ENCODE results near the gene TRAM2. TPM values are rescaled to one million over a fixed set of nuclear protein-coding genes. Genes with fewer than 3 reads are reported as not detected.

TRAM2 gene
- total RNA-seq, 2 donors from 2014 or later = 40.0 to 41.8 TPM

DNA sequence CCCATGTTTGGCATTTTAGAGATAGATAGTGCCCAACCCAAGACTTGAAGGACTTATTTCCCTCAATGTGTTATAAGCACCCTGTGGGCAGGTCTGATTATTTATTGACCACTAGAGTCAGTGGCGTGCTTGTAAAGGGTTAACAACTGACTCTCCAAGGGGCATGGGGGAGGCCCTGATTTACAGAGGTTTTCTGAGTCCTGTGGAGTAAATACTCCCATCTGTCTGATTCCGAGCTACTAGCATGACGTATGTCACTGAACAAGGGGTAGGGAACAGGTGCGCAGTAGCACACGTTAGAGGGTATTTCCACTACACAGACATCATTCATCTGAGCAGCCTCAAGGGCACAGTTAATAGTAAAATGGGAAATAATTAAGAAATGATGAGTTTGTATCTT, 17.4 kb upstream of the TRAM2 start:
- TF ChIP-seq, protein P1, sequence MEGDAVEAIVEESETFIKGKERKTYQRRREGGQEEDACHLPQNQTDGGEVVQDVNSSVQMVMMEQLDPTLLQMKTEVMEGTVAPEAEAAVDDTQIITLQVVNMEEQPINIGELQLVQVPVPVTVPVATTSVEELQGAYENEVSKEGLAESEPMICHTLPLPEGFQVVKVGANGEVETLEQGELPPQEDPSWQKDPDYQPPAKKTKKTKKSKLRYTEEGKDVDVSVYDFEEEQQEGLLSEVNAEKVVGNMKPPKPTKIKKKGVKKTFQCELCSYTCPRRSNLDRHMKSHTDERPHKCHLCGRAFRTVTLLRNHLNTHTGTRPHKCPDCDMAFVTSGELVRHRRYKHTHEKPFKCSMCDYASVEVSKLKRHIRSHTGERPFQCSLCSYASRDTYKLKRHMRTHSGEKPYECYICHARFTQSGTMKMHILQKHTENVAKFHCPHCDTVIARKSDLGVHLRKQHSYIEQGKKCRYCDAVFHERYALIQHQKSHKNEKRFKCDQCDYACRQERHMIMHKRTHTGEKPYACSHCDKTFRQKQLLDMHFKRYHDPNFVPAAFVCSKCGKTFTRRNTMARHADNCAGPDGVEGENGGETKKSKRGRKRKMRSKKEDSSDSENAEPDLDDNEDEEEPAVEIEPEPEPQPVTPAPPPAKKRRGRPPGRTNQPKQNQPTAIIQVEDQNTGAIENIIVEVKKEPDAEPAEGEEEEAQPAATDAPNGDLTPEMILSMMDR (IDR thresholded peaks at IDR 0.05) = no peak
- H3K9me3 ChIP-seq = no peaks in the 10 kb centered on the region
- H3K4me3 ChIP-seq = no peak overlapping the region
- H3K36me3 ChIP-seq = no peaks in the 10 kb centered on the region
- DNase-seq (ENCODE audit: low spot score) (no peak), ATAC-seq (ENCODE audit: insufficient number of reproducible peaks, low FRiP score, low read depth) (no peak)
- peak overlapping the region; percentile 73 to 75 for H3K27ac ChIP-seq
- H3K27me3 ChIP-seq (replicated peaks; ENCODE audit: insufficient read depth) = no peaks in the 10 kb centered on the region
- H3K4me1 ChIP-seq (ENCODE audit: control insufficient read depth in 1 of 2, low read depth in 2 of 2) = peaks cover 13 to 56% of the 10 kb centered on the region in 2 donors

DNA sequence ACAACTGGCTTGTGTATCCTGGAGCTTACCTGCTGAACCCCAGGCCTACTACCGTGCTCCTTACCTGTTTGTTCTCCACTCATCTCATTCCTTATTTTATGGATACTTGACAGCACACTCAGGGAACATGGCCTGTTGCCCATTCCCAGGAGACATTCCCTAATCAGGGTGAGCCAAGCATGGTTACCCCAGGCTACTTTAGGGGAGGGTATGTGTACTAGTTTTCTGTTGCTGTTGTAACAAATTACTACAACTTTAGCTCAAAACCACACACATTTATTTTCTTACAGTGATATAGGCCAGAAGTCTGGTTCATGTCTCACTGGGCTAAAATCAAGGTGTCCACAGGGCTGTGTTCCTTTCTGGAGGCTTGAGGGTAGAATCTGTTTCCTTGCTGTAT, 15.0 kb upstream of the TRAM2 start:
- no peak for ATAC-seq (ENCODE audit: insufficient number of reproducible peaks, low FRiP score, low read depth)
- Histone ChIP-seq H3K4me1 (ENCODE audit: control insufficient read depth in 1 of 2, low read depth in 2 of 2) (peaks cover 13 to 39% of the 10 kb centered on the region in 2 donors), H3K27ac (no peak overlapping the region), H3K9me3 (no peaks in the 10 kb centered on the region), H3K27me3 (replicated peaks; ENCODE audit: insufficient read depth) (no peaks in the 10 kb centered on the region), H3K36me3 (no peaks in the 10 kb centered on the region), H3K4me3 (no peak overlapping the region)
- TF ChIP-seq, protein P1 (IDR thresholded peaks at IDR 0.05) = no peak
- no peak for DNase-seq (ENCODE audit: low spot score)

DNA sequence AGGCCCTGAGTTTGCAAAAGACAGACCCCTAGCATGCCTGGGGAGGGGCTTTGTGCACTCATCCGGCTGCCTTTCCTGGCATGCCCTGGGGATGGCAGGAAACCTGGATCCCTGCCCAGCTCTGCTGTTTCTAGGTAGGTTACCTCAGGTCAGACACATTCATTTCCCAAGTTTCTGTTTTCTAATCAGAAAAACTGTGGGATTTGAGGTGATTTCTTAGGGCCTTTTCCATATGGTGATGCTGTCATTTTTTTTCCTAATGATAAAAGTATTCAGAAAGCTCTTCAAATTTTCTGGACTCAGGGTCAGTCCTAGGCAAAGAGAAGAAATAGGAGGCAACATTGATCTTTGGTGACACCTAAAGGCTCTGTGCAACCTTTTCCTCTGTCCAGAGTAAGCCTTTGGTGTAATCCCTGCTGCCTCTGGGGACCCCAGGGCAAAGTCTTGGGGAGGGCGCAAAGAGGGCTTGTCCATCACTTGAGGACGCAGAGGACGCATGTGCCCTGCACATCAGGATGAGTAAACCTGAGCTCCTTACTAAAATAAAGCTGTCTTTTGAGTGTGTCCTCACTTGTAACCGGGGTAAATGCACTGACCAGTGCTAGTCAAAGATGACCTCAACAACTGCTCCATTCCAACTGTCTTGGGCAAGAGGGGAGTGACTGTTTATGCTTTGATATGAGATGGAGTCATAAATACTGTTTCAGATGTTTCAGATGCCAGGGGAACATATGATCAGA, 13.5 kb upstream of the TRAM2 start:
- Histone ChIP-seq H3K27ac (no peak overlapping the region), H3K4me3 (no peak overlapping the region), H3K27me3 (replicated peaks; ENCODE audit: insufficient read depth) (no peaks in the 10 kb centered on the region), H3K9me3 (no peaks in the 10 kb centered on the region), H3K4me1 (ENCODE audit: control insufficient read depth in 1 of 2, low read depth in 2 of 2) (peaks cover 10 to 24% of the 10 kb centered on the region in 2 donors), H3K36me3 (no peaks in the 10 kb centered on the region)
- DNase-seq (ENCODE audit: low spot score) = no peak
- TF ChIP-seq, protein P1 (IDR thresholded peaks at IDR 0.05) = no peak
- no peak for ATAC-seq (ENCODE audit: insufficient number of reproducible peaks, low FRiP score, low read depth)

DNA sequence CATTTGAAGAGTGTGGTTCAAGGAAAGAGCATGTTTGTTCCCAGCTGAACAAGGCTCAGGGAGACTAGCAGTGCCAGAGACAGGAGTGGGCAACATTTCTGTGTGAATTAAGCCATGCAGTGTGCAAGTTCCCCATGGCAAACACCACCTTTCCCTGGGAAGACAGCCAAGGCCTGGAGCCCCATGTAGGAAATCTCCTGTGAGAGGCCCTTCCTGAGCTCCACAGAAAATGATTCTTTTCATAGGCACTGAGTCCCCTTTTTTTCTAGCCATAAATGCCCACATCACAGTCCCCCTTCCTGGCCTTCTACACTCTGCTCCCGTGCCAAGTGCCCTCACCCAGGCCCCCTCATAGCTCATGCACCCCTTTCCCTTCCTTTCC, 11.8 kb upstream of the TRAM2 start:
- Histone ChIP-seq H3K36me3 (no peaks in the 10 kb centered on the region), H3K27me3 (replicated peaks; ENCODE audit: insufficient read depth) (no peaks in the 10 kb centered on the region), H3K4me3 (no peak overlapping the region), H3K9me3 (no peaks in the 10 kb centered on the region), H3K27ac (no peak overlapping the region), H3K4me1 (ENCODE audit: control insufficient read depth in 1 of 2, low read depth in 2 of 2) (peaks cover 0 to 8% of the 10 kb centered on the region in 2 donors)
- DNase-seq (ENCODE audit: low spot score) (no peak), ATAC-seq (ENCODE audit: insufficient number of reproducible peaks, low FRiP score, low read depth) (no peak)
- TF ChIP-seq, protein P1 (IDR thresholded peaks at IDR 0.05) = no peak

DNA sequence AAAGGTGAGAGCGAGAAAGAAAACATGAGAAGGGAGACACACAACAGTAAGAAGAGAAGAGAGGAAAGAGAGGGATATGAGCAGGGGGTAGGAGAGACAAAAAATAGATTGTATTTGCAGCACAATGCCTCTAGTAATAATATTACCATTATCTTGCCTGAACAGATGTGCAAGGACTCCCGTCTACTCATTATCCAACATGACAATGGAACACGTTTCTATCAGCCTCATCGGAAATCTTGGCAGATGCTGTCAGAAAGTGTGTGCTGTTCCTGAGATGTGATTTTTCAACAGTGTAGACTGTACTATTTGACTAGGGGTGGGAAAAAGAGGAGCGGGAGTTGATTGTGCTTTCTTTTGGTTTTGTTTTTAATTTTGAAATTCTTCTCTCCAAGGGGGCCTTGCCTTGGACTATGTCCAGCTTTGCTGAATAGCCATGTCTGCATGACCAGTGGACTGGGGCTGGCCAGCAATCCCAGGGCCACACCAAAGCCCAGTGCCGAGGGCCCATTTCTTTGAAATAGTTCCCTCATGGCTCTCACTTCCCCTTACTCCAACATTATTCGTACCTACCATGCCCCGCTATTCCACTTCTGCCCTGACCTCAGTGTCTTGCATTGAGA, 11.3 kb upstream of the TRAM2 start:
- Histone ChIP-seq H3K9me3 (no peaks in the 10 kb centered on the region), H3K27ac (no peak overlapping the region), H3K27me3 (replicated peaks; ENCODE audit: insufficient read depth) (no peaks in the 10 kb centered on the region), H3K36me3 (no peaks in the 10 kb centered on the region), H3K4me3 (no peak overlapping the region), H3K4me1 (ENCODE audit: control insufficient read depth in 1 of 2, low read depth in 2 of 2) (peaks cover 0 to 8% of the 10 kb centered on the region in 2 donors)
- ATAC-seq (ENCODE audit: insufficient number of reproducible peaks, low FRiP score, low read depth) = no peak
- TF ChIP-seq, protein P1 (IDR thresholded peaks at IDR 0.05) = no peak
- DNase-seq (ENCODE audit: low spot score) = no peak
